Kidney tubule cell (primary cell): ENCODE results near the gene LBHD2.
A peak's percentile ranks its signal among the peaks of the same experiment; 100 is the strongest.
"Not testable (repeated sequence)": the region's sequence is repeated elsewhere in the genome, so short reads cannot be mapped to it uniquely, and the experiment has no call there.

Experiments
- DNase-seq: peaks from one replicate; pipeline ENCODE4 v3.0.0-alpha.2; 2018; ENCODE audit warnings: low spot score

The LBHD2 gene

DNA sequence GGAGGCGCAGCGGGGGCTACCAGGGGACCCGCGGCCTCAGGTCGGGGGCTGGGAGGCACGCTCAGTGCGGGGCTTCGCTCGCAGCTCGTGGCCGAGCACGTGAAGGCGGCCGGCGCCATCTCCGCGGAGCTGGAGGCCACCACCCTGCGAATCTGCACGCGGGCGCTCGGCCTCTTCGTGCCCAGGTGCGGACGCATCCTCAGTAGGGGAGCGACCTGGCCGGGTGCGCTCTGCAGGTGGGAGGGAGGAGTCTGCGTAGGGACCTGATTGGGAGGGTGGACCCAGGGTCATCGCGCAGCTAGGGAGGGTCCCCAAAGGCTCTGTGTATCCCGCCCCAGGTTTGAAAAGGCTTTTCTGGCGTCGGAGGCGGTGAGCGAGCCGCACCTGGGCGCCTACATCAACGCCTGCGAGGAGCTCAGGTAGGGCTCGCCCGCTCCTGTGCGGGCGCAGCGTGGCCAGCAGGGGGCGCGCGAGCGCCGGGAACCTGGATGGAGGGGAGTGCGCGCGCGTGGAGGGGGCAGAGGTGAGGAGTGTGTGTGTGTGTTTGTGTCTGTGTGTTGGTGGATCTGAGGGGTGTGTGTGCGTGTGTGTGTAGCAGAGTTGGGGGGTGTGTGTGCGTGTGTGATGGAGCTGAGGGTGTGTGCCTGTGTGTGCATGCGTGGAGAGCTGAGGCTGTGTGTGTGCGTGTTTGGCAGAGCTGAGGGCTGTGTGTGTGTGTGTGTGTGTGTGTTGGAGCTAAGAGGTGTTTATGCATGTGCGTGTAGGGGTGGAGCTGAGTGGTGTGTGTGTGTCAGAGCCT is 20.8 kb downstream of the LBHD2 start:
- peak; percentile 74 for DNase-seq

- DNase-seq: peak; percentile 54
These were observed 21.7 kb downstream of the LBHD2 start for GRCh38 chr14:103105580-103106150.

- no peak for DNase-seq
These were observed 23.4 kb downstream of the LBHD2 start for GRCh38 chr14:103107455-103107854.

DNA sequence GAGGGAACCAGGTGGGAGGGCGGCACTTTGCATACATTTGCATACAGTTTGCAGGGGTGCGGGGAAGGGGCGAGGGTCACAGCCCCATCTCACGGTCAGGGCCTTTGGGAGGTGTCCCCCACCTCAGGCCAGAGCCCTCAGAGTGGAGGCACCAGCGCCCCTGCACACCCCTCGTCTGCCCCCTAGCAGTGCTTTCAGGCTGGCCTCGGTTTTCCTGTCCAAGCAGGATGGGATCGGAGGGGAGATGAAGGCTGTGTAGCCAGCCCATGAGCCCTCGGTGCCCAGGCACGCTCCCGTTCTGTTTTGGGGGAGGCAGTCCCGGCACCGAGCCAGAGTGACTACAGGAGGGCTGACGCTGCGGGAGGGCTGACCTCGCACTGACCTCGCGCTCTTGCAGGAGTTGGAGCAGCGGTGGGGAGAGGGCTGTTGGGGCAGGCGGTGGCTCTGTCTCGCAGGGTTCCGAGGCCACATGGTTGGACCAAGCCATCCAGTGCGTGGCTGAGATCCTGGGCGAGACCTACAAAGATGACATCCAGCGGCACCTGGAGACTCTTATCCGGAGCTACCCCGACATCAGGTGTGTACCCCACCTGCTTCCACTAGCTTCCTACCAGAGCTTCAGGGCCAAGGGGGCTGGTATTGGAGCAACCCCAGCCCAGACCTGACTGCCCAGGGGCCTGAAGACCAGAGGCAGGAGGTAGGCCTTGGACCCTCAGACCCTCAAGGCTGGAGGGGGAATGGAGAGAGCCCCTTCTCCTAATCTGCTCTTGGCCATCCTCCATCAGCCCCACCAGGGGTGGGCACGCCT is 24.1 kb downstream of the LBHD2 start:
- peak; percentile 64 for DNase-seq

- DNase-seq: peak; percentile 88
These were observed 24.8 kb downstream of the LBHD2 start for GRCh38 chr14:103108749-103109207.

GRCh38 chr14:103109535-103110441 is 25.8 kb downstream of the LBHD2 start:
- DNase-seq: peak; percentile 96

DNA sequence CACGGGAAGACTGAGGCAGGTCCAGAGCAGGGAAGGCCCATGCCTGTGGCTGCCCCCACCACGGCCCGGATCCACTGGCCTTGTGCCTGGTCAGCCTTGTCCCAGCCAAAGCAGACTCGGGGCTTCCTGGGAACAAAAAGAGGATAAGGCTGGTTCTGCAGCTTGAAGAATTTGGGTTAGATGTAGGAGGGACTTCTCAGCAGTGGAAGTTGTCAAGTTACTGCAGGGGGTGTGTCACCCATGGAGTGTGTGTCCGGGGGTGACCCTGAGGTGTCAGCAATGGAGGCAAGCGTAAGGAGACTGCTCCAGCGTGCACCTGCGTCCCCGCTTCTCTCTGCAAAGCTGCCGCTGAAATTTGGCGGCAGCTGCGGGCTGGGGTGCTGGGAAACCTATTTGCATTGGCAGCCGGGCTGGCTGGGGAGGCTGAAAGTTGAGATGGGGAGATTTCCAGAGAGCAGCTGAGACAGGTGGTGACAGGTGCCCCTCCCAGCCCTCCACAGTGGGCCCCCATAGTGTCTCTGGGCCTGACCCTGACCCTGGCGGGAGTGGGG is 26.7 kb downstream of the LBHD2 start:
- peak; percentile 46 for DNase-seq

DNA sequence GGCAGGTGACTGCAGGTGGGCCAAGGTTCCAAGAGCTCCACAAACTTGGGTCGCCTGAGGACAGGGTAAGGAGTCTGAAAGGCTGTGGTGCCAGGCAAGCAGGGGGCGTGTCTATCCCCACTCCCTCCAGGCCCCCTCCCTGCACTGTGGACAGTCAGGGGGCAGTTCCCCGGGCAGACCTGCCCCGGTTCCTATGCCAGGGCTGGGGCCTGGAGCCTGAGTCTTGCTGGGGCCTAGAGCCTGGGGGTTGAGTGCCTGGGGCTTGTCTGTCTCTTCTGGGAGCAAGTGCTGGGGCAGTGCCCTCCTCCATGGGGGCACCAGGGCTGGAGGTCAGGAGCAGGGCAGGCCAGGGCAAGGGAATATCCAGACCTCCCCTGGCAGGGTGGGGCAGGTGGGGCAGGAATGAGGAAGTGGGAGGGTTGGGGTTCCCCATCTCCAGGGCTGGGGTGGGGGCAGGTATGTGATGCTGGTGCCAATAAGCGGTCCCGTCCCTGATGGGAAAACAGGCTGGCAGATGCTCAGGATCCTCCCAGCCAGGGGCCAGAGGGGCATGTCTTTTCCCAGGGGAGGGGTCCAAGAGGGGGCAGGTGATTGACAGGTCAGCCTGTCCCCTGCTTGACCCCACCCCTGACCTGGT is 27.3 kb downstream of the LBHD2 start:
- peak; percentile 74 for DNase-seq

DNA sequence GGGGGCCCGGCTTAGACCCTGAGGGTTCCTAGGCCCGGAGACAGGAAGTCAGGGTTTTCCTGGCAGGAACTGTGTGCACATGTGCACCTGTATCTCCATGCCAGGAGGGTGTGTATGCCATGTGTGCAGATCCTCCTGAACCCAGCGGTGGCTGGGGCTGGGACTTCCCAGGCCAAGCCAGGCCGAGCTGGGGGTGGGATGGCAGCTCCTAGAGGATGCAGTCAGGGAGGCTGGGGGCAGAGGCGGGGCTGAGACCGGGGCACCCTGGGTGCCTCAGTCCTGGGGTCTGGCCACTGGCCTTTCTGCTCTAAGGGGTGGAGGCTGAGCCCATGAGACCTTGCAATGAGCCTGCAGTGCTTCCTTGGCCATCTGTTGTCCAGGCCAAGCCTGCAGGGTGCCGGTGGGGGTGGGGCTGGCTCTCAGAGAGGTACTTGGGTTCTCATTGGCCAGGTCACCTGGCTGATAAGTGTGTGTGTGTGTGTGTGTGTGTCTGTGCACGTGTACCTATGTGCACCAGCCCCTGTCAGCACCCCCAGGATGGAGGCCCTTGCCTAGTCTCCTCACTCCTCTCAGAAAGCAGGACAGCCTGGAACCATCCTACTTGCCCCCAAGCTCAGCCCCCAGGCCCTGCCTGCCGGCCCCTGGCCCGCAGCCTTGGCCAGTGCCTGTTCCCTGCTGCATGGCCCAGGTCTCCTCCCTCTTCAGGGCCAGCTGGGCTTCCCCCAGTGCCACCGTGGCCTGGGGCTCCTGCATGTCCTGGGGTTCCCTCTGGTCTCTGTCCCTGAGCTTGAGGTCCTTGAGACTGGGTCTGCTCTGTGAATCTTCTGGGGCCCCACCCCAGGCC is 28.6 kb downstream of the LBHD2 start:
- DNase-seq: no peak

DNA sequence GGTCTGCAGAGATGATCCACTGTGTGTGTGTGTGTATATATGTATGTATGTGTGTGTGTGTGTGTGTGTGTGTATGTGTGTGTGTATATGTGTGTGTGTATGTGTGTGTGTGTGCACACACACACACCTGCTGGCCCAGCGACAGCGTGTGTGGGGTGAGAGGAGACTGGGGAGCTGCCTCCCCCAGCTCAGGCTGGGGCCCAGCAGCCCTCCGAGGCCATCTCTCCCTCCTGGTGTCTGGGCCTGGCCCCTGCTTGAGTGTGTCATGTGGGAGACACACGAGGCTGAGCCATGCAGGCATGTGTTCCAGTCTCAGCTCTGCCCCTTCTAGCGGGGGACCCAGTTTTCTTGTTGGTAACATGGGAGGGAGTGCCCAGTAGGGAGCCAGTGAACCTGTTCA is 29.3 kb downstream of the LBHD2 start:
- DNase-seq: no peak

- no peak for DNase-seq
These were observed 29.8 kb downstream of the LBHD2 start for GRCh38 chr14:103113774-103114173.

- DNase-seq: peak; percentile 54
These were observed 31.2 kb downstream of the LBHD2 start for GRCh38 chr14:103115086-103115679.

GRCh38 chr14:103115845-103116572 is 32.0 kb downstream of the LBHD2 start:
- DNase-seq: peak; percentile 62

DNA sequence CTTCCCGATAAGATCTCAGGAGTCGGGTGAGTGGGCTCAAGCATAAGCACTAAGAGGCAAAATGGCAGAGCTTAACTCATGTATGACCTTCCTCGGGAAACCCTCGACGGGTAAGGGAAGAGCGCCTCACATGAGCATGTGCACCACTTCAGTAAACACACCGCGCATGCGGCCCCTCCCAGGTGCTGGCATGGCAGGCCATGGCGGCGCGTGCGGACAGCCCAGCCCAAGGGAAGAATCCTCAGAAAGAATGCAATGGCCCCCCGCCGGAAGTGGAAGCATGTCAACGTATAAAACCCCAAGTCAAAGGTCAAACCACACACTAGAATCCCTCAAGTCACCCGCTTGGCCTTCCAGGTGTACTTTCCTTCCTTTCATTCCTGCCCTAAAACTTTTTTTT is 32.6 kb downstream of the LBHD2 start:
- DNase-seq: no peak

- not testable (repeated sequence) for DNase-seq
These were observed 33.5 kb downstream of the LBHD2 start for GRCh38 chr14:103117499-103117898.

DNA sequence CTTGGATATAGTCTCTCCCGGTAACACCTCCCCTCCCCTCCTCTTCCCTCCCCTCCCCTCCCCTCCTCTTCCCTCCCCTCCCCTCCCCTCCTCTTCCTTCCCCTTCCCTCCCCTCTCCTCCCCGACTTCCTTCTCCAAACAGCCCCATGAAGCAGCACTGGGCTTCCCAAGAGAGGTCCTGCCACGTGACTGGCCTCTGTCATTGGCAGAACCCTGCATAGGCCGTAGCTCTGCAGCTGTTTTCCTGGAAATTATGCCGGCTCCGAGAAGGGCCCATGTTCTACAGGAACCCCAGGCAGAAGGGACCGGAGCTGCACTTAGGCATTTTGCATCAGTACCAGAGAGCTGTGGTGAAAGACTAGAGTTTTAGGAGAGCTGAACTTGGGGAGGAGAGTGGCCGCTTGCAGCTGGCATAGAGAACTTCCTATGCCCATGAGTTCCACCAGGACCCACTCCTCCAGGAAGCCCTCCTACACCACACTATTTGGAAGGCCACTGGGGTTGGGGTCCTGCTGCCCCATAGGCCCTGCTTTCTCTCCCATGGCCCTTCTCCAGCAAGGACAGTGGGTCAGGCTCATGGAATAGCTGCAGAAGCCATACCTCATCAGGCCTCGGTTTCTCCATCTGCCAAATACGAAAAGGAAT is 34.1 kb downstream of the LBHD2 start:
- DNase-seq: peak; percentile 54

DNA sequence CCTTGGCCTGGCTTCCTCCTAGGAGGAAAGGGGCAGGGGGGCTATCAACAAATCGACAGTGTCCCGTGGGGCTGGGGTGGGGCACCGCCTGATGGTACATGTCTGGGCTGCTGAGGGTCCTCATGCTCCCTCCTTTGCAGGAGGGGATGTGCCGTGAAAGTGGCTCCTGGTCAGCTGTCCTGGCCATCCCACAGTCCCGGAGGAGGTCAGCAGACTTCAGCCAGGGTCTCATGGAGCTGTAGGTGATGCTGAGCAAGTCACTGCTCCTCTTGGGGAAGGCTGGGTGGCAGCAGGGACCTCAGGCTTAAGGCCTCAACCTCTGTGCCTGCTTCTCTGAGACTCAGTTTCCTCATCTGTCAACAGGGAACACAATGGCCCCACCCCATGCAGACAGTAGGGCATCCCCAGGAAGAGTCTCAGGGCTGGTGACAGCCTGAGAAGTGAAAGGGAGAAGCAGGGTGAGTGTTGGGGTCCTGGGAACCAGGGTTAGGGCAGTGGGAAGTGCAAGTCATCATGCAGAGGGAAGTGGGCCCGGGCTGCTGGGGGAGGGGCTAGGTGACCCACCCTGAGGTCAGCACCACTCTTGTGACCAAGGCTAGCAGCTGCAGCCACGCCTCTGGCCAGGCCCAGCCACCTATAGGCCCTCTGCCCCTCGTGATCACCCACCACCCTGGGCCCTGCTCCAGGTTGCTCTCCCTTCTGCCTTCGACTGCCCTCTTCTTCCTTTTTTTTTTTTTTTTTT is 34.8 kb downstream of the LBHD2 start:
- no peak for DNase-seq

GRCh38 chr14:103119527-103119926 is 35.5 kb downstream of the LBHD2 start:
- DNase-seq: not testable (repeated sequence)
